K562 (cell line): ENCODE results near the gene PCF11. TPM values are rescaled to one million over a fixed set of nuclear protein-coding genes. Genes with fewer than 3 reads are reported as not detected.

ENCODE experiments used
- BACH1 ChIP-seq: fragments of 200-800 bp; sonication (Bioruptor generic); IDR thresholded peaks from 2 replicates; pipeline ENCODE4 v1.6.1; 2016; ENCODE audit warnings: missing genetic modification characterization, missing compliant biosample characterization
- CSDE1 ChIP-seq, 2 experiments: fragments of 450-650 bp; IDR thresholded peaks; 2 replicates each; pipeline ENCODE4 v1.6.1; 2016; ENCODE audit warnings: mild to moderate bottlenecking in 1 of 2
- CXXC5 ChIP-seq: fragments of 250-450 bp; sonication (Bioruptor Pico); IDR thresholded peaks from 2 replicates; pipeline ENCODE4 v1.8.0; 2022; ENCODE audit warnings: inconsistent platforms, mild to moderate bottlenecking, moderate library complexity
- E2F4 ChIP-seq: sonication (generic); formaldehyde crosslinking; IDR thresholded peaks from 2 replicates; pipeline ENCODE4 v1.8.0; 2022; ENCODE audit warnings: mild to moderate bottlenecking, low read depth, missing genetic modification reagents
- EWSR1 ChIP-seq: fragments of 450-650 bp; IDR thresholded peaks from 2 replicates; pipeline ENCODE4 v1.6.1; 2018; ENCODE audit warnings: borderline replicate concordance, mild to moderate bottlenecking, low read depth, moderate library complexity; ENCODE audit not compliant: partially characterized antibody
- HCFC1 ChIP-seq: IDR thresholded peaks from 2 replicates; pipeline ENCODE4 v1.6.1; 2012; ENCODE audit warnings: low read depth, low read length, improper control_type of control experiment
- JUND ChIP-seq, 2 experiments: IDR thresholded peaks; 2 replicates in 1 of 2; 3 replicates in 1 of 2; pipeline ENCODE4 v1.6.1; 2011; ENCODE audit warnings: borderline replicate concordance in 2 of 2, low read depth in 2 of 2, low read length in 2 of 2, improper control_type of control experiment in 1 of 2, missing biosample characterization in 1 of 2, missing genetic modification characterization in 1 of 2, missing genetic modification reagents in 1 of 2
- SPI1 ChIP-seq: IDR thresholded peaks from 2 replicates; pipeline ENCODE4 v1.6.1; 2011; ENCODE audit warnings: low read depth, low read length, control low read depth, borderline replicate concordance
- USF1 ChIP-seq: sonication (generic); formaldehyde crosslinking; IDR thresholded peaks from 2 replicates; pipeline ENCODE4 v1.9.0; 2022; ENCODE audit warnings: mild to moderate bottlenecking, missing genetic modification reagents
- YY1 ChIP-seq, 3 experiments: IDR thresholded peaks; 2 replicates each; pipeline ENCODE4 v1.6.1; 2011; ENCODE audit warnings: low read length in 2 of 3, mild to moderate bottlenecking in 2 of 3, moderate library complexity in 2 of 3, borderline replicate concordance in 1 of 3, control low read depth in 1 of 3, low read depth in 1 of 3; ENCODE audit not compliant: insufficient read depth in 3 of 3, insufficient replicate concordance in 2 of 3, control insufficient read depth in 1 of 3, insufficient read length in 1 of 3; ENCODE audit errors: extremely low read depth in 1 of 3
- ZBTB49 ChIP-seq: sonication (generic); formaldehyde crosslinking; IDR thresholded peaks from 2 replicates; pipeline ENCODE4 v1.8.0; 2022; ENCODE audit warnings: missing genetic modification reagents, mild to moderate bottlenecking, borderline replicate concordance
- ZSCAN29 ChIP-seq: fragments of 450-650 bp; IDR thresholded peaks from 2 replicates; pipeline ENCODE4 v1.6.1; 2017
- polyA plus RNA-seq, 8 experiments: library from polyadenylated mRNA; depleted of rRNA in 4 of 8; stranded (reverse) in 5 of 8; unstranded in 3 of 8; fragments of >200 nt; fragmentation: Nextera tagmentation in 2 of 8; fragmentation: Illumina TruSeq in 1 of 8; extraction: Ambion mirVana in 2 of 8; extraction: Trizol in 1 of 8; gene quantifications; 2 replicates each; pipeline versions ENCODE4 v1.2.1 to v1.2.3, GENCODE V29; 2011 to 2014; ENCODE audit warnings: inconsistent platforms in 1 of 8, missing spikeins in 1 of 8
- total RNA-seq, 7 experiments: library from RNA; depleted of rRNA in 6 of 7; stranded (reverse); fragments of >200 nt in 6 of 7; fragmentation: Illumina TruSeq in 2 of 7; extraction: Trizol in 2 of 7; gene quantifications; 2 replicates each; pipeline versions ENCODE4 v1.2.1 to v1.2.3, GENCODE V29; 2011 to 2021; ENCODE audit warnings: low replicate concordance in 1 of 7
- TF ChIP-seq, protein P1 (sequence below): fragments of 450-650 bp; IDR thresholded peaks from 2 replicates; pipeline ENCODE4 v1.7.1; 2018; ENCODE audit warnings: mild to moderate bottlenecking, low read depth; ENCODE audit not compliant: partially characterized antibody
- TF ChIP-seq, protein P2 (sequence below): sonication (generic); formaldehyde crosslinking; IDR thresholded peaks from 2 replicates; pipeline ENCODE4 v1.8.1; 2023; ENCODE audit warnings: mild to moderate bottlenecking, missing genetic modification reagents

Gene PCF11
- total and polyA plus RNA-seq, 9 of the 15 experiments (the other 6 are each of a cell fraction or from before 2014, with no cell fraction given), result 9.3 to 91.6 (median 54.4) TPM

DNA sequence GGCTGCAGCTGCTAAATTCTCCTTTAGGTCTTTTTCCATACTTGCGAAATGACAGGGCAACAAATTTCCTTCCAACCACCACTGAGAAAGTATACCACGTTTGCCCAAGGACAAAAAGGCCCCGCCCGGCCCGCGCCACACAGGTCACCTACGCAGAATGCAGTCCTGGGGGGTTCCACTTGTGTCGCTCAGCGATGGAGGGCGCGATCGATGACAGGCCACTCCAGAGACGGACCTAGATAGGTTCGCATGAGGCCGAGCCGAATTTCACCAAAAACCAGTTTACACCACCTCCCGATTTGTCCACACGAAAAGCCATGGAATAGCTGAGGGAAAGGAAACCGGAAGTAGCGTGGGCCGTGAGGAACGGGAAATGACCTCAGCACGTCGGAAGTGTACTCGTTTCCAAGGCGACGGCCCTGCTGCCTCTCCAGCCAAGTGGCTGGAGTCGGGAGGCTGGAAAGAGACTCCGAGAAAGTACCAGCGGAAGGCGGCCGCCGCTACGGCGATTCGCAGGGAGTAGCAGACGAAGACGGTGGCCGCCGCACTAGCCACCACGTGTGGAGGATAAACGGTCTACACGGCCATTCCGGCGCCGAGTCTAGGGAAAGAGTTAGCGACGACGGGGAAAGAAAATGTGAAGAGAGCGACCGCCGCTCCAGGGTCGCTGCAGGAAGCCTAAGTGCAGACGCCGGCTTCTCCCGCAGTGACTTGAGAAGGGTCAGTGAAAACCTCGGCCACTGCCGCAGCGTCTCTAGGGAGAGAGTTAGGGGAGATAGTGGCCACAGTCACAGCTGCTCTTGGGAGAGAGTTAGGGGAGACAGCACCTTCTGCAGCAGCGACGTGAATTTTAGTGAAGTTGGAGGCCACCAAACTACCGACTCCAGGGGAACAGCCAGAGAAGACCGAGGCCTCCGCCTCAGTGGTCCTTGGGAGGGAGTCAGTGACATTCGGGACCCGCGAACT, 36.7 kb downstream of the PCF11 start, which contains the start of gene ANKRD42 (continued):
- TF ChIP-seq, protein P1, sequence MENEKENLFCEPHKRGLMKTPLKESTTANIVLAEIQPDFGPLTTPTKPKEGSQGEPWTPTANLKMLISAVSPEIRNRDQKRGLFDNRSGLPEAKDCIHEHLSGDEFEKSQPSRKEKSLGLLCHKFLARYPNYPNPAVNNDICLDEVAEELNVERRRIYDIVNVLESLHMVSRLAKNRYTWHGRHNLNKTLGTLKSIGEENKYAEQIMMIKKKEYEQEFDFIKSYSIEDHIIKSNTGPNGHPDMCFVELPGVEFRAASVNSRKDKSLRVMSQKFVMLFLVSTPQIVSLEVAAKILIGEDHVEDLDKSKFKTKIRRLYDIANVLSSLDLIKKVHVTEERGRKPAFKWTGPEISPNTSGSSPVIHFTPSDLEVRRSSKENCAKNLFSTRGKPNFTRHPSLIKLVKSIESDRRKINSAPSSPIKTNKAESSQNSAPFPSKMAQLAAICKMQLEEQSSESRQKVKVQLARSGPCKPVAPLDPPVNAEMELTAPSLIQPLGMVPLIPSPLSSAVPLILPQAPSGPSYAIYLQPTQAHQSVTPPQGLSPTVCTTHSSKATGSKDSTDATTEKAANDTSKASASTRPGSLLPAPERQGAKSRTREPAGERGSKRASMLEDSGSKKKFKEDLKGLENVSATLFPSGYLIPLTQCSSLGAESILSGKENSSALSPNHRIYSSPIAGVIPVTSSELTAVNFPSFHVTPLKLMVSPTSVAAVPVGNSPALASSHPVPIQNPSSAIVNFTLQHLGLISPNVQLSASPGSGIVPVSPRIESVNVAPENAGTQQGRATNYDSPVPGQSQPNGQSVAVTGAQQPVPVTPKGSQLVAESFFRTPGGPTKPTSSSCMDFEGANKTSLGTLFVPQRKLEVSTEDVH, result peak; percentile 92
- peak; percentile 63 for TF ChIP-seq HCFC1
- TF ChIP-seq ZSCAN29, result peak; percentile 14; the same call in 1 of the 2 replicates
- no peak for TF ChIP-seq EWSR1
- no peak for TF ChIP-seq ZBTB49 (CRISPR knock-in tag)
- TF ChIP-seq BACH1, result no peak
- peak in 1 of 2 experiments; percentile 76; a peak in 2 of 4 replicates for TF ChIP-seq CSDE1 (IDR thresholded peaks at IDR 0.05)
- TF ChIP-seq E2F4, result 0 out of 2 replicates have a peak, but pooled peaks have one; percentile 22
- peak; percentile 79 for TF ChIP-seq JUND (IDR thresholded peaks at IDR 0.05; ENCODE audit: borderline replicate concordance, low read depth, low read length)
- peak; percentile 68; the same call in 1 of the 3 replicates for TF ChIP-seq JUND (tag; IDR thresholded peaks at IDR 0.05; ENCODE audit: borderline replicate concordance, low read depth, low read length)
- TF ChIP-seq, protein P2, sequence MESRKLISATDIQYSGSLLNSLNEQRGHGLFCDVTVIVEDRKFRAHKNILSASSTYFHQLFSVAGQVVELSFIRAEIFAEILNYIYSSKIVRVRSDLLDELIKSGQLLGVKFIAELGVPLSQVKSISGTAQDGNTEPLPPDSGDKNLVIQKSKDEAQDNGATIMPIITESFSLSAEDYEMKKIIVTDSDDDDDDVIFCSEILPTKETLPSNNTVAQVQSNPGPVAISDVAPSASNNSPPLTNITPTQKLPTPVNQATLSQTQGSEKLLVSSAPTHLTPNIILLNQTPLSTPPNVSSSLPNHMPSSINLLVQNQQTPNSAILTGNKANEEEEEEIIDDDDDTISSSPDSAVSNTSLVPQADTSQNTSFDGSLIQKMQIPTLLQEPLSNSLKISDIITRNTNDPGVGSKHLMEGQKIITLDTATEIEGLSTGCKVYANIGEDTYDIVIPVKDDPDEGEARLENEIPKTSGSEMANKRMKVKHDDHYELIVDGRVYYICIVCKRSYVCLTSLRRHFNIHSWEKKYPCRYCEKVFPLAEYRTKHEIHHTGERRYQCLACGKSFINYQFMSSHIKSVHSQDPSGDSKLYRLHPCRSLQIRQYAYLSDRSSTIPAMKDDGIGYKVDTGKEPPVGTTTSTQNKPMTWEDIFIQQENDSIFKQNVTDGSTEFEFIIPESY (CRISPR knock-in tag), result peak; percentile 41; the same call in 1 of the 2 replicates
- peak; percentile 71; the same call in 1 of the 2 replicates for TF ChIP-seq SPI1
- TF ChIP-seq CXXC5 (CRISPR knock-in tag), result peak; percentile 77
- peak in 2 of 3 experiments; percentile 16 to 50 for TF ChIP-seq YY1 (IDR thresholded peaks at IDR 0.05; ENCODE audit: borderline replicate concordance in 1 of 3, control insufficient read depth in 1 of 3, extremely low read depth in 1 of 3, insufficient read depth in 3 of 3, insufficient read length in 1 of 3, insufficient replicate concordance in 2 of 3, low read depth in 1 of 3, low read length in 2 of 3)
- no peak for TF ChIP-seq USF1 (CRISPR knock-in tag)
